GM12864 (cell line): ENCODE data around the gene COL4A4.

Experiments used
- DNase-seq: peaks from one replicate; pipeline ENCODE4 v3.0.0-alpha.2; 2011; ENCODE audit warnings: low read depth
- H3K4me3 ChIP-seq: 2 replicates; pipeline ENCODE4 v1.5.1; 2011; ENCODE audit warnings: mild to moderate bottlenecking, low read depth, low read length, control low read depth
- CTCF ChIP-seq: IDR thresholded peaks from 2 replicates; pipeline ENCODE4 v1.5.1; 2011; ENCODE audit warnings: low read depth, mild to moderate bottlenecking, moderate library complexity, low read length, control low read depth, inconsistent platforms; ENCODE audit errors: missing control alignments

The COL4A4 gene

GRCh38 chr2:226953206-226953605 lies 210.8 kb downstream of the COL4A4 start:
- H3K4me3 ChIP-seq, result no peak overlapping the region
- DNase-seq, result no peak
- no peak for TF ChIP-seq CTCF
